HG03045 (cell line): Measurements from ENCODE around the gene LRRC4C.
"Not testable (repeated sequence)": the region's sequence is repeated elsewhere in the genome, so short reads cannot be mapped to it uniquely, and the experiment has no call there.

Source experiments
- ATAC-seq: cut with Tn5 transposase; IDR thresholded peaks from one replicate; pipeline ENCODE4 v1.9.1; 2021; ENCODE audit warnings: mild to moderate bottlenecking, moderate library complexity; ENCODE audit not compliant: unreplicated experiment

LRRC4C gene

DNA sequence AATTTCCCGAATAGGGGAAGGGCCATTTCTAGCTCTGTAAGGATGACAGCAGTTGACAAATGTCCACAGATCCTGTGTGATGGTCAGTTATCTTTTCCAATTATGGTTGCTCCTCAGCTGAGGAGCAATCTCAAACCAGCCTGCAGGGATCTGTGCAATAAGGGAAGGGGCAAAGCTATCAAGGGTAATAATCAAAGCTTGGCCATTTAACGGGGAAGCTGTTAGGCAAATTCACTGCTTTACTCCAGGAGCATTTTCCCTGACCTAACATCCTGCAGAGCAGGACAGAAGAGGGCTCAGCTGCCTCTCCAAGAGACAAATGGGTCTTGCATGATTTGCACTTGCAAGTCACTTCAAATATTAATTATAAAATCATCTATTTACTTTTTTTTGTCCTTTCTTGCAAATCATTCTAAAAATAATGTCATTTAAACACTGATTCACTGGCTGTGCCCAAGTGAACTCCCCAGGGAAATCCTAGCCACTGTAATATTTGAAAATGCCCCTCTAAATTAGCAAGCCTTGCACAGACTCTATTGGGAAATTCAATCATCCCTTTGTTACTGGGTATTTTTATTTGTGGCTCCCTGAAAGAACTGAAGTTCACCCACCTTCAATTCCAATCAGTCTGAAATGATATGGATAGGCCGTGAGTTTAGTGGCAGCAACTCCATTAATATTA, 1256.7 kb downstream of the LRRC4C start:
- ATAC-seq: no peak

DNA sequence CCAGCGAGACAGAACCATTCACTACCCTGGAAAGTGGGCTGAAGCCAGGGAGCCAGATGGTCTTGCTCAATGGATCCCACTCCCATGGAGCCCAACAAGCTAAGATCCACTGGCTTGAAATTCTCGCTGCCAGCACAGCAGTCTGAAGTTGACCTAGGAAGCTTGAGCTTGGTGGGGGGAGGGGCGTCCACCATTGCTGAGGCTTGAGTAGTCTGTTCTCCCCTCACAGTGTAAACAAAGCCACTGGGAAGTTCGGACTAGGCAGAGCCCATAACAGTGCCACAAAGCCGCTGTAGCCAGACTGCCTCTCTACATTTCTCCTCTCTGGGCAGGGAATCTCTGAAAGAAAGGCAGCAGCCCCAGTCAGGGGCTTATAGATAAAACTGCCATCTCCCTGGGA, 1266.9 kb downstream of the LRRC4C start:
- ATAC-seq: not testable (repeated sequence)

DNA sequence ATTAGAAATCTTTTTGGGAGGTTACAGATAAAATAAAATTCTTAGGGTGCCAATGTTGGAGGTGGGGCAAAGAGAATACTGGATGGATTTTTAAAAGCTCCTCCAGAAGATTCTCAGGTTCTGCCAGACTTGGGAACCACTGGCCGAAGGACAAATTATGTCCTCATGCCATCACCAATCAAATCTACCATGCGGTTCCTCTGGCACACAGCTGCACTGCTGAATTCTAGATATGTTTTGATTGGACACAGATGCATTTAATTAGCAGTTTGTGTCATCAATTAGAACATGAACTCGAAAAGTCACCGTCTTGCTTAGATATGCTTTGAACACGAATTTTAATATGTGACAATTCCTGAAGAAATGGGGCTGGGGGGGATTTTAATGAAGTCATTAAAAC, 1269.2 kb downstream of the LRRC4C start:
- ATAC-seq: no peak

DNA sequence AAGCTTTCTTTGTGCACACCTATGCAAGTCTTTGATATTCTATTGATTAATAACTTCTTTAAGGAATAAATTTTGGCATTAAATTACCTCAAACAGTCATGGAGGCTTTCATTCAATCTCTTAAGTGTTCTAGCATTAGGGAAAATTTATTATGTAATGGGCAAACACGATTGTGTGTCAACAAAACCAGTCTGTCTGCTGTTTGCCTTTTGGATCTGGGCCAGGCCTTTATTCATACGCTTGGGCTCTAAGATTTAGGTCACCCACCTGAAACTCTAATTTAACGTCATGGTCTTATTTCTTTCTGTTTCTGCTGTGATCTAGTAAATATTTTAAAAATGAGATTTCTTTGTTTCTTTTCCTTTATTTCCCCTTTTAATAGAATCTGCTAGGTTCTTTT, 1270.6 kb downstream of the LRRC4C start:
- no peak for ATAC-seq

DNA sequence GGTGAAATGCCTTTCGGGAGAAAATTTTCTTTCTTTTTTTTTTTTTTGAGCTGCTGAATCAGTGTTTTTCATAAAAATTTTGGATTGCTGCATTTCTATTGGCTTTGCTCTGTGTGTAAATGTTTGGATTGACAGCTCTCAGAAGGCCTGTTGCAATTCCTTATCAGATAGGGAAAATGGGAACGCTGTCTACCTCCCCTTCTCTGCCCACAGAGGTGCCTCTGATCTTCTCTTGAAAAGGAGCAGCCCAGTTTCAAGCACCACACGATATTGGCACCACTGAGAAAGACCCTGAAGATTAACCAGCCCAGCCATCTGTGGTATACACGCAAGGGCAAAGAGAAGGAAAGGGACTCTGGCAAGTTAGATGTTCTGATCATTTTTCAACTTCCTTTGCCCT, 1272.2 kb downstream of the LRRC4C start:
- no peak for ATAC-seq

DNA sequence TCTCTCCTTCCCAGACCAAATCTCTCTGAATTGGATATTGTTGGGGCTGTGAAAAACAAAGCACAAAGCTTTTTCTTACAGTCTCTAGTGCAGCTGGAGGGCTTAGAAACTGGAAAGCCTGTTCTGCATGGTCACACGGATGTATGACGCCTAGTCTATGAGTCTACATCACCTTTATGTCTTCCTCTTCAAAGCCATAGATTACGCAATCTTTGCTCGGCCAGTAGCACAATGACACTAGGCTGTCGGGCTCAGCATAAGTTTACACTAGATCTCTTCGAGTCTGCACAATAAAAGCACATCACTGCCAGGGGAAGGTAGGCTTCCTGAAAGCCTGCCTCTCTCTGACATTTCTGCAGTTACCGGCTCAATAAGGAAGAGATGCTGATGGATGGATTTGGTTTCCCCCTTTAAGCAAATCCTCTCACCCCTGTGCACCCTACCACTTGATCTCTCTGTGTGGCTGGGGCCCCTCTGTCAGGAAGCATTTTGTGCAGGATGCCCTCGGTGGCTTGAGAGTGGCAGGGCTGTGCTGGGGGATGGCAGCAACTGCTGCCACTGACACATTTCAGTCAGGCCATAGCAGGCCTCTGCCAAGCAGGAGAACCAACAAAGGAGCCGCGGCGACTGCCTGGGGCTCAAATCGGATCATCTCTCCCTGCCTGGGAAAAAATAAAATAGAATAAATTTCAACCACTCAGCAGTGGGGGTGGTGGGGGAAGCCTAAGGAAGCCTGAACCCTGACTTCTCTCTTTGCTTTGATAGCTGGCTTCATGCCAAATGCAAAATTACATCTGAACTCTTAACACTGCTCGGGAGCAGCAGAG, 1272.8 kb downstream of the LRRC4C start:
- no peak for ATAC-seq

DNA sequence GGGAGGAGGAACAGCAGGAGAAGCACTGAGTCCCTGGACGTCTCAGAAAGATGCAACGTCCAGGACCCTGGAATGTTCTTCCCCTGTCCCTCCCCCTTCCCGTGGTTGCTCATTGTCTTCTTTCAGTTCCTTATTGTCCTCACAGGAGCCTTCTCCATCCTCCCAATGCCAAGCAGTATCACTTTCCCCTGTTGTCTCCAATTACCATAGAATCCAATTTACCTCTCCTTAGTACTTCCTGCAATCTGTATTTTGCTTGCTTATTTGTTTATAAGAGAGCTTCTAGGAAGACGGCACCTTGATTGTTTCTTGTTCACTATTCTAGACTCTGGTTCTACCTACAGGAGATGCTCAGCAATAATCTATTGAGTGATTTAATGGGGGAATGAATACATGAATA, 1273.7 kb downstream of the LRRC4C start:
- ATAC-seq: no peak

DNA sequence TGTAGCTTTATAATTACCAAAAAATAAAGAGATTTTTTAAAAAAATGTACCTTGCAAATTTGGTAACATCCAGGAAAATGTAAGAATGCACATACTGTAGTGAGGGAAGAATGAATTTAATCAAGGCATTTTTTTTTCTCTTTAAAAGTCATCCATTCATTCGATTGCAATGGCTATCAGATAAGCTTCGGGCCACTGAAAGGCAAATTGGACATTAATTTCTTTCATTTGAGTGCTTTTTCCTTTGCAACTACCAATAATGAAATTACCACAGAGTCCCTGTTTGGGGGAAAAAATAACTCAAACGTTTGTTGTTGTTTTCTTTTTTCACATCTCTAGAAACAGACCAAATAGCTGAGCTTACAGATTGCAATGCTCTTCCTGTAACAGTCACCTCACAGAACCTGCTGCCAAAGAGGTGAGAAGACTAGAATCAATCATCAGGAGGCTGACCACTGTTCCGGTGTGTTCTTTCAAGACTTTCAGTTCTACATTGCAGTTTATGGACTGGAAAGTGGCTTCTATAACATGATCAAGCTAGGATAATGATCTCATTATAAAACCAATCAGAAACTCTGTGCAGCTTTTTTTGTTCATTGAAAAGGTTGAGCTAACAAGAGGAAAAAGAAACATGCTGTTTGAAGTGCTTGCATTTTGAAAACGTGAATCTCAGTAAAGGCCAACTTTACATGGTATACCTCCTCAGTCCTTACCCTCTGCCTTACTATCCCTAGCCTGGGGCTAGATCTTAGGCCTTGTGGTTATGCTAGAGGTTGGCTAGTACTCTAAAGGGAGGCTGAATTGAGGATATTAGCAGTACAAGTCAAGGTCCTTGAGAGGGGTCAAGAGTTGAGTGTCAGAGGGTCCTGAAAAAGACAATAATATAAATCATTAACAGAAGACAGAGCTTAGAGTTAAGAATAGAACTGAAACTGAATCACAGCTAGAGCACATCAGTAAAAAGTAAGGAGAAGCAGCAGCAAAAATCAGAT, 1276.1 kb downstream of the LRRC4C start:
- peak; percentile 91 for ATAC-seq

DNA sequence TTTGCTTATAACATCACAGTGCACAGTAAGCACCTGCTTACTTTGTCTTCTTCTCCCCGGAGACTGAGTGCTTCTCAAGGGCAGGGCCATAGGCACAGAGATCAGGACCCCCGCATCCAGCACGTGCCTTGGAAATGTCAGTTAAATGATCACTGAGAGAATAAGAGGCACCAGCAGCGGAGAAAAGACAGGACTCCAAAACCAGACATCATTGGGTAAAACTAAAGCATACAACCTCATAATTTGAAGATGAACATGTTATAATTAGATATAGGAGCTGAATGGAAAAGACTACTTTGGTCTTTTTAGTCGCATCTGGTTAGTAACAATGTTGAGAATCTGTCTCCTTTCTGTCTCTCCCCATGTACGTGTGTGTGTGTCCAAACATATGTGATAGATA, 1279.9 kb downstream of the LRRC4C start:
- ATAC-seq: no peak

DNA sequence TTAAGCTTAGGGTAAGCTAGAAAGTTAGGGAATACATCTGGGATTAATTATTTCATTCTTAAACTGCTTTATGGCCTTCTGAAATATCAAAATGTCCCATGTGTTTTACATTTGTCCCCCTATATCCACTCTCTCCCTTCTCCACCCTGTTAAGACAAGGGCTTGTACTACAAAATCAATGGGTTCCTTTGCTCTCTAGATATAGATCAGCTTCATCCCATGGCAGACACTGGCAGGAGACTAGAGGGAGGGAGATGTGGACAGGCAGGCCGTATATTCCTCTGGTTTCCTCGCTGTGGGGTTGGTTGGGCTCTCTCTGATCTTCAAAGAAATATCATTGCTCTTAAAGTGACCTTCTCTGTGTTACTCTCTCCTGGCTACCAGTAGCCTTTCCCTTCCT, 1281.0 kb downstream of the LRRC4C start:
- ATAC-seq: no peak

DNA sequence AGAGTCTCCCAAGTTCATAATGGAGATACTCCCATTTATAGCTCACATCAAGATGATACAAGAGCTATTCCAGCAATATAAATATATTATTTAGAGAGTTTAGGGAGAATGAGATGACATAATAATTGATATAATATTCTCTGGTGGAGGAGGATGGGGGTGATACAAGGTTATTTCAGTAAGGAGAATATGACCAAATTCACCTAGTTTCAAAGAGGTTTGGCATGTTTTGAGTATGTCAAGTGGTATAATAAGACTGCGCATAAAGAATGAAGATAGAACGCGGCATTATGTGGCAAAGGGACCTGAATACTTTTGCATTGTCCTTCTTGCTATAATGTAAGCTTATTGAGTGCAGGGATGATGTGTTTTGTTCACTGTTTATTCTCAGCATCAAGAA, 1283.5 kb downstream of the LRRC4C start:
- ATAC-seq: no peak

DNA sequence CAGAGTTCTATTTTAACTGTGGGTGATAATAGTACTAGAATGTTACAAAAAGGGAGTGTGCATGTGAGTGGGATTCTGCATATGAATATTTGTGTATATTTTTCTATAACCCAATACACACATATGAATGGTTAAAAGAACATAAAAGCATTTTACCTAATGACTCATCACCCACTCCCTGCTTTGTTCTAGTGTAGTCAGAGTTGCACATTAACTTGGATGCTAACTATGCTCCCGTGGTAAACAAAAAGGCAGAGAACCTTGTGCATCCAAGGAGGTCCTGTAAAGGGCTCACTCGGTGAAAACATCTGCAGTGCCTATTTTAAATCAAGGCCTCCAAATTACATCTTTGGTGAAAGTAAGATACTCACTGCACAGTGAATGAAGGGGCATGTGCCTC, 1289.4 kb downstream of the LRRC4C start:
- no peak for ATAC-seq

DNA sequence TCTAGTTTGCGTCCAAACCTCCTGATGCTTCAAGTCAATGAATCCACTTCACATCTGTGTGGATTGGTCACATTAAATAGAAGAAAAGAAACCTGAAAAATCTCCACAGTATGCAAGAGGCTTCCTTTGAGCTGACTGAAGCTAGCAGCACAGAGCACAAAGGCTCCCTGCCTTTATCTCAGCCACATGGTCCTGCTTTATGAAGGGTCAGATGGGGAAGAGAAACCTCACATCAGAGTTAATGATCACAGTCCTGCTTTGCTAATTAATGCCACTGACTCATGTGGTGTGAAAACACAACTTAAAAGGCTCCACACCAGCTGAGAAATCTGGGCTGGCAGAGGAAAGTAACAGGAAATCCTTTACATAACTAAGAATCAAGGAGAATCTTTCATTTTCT, 1291.0 kb downstream of the LRRC4C start:
- peak; percentile 50 for ATAC-seq

DNA sequence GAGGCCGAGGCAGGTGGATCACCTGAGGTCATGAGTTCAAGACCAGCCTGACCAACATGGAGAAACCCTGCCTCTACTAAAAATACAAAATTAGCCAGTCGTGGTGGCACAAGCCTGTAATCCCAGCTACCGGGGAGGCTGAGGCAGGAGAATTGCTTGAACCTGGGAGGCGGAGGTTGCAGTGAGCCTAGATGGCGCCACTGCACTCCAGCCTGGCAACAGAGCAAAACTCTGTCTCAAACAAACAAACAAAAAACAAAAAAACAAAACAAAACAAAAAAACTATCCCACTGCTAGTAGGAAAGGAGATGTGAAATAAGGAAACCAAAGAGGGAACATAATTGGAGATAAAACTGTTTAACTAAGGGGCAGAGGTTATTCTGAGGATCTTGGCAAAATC, 1291.6 kb downstream of the LRRC4C start:
- ATAC-seq: not testable (repeated sequence)

DNA sequence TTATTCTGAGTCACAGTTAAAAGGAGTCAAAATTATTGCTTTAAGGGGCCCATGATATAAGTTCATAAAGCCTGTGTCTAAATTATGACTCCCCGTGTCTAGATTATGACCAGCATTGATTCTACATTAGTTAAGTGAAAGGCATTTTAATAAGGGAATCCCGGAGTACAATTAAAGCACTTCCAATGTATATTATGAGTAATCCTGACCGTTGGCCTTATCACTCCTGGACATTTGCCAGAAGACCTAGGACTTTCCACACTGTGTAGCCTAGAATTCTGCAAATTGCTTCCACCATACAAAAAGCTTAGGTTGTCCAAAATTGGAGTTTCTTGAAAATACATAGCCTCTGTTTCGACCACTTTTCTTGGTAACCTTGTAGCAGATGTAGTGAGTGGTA, 1292.6 kb downstream of the LRRC4C start:
- ATAC-seq: no peak

DNA sequence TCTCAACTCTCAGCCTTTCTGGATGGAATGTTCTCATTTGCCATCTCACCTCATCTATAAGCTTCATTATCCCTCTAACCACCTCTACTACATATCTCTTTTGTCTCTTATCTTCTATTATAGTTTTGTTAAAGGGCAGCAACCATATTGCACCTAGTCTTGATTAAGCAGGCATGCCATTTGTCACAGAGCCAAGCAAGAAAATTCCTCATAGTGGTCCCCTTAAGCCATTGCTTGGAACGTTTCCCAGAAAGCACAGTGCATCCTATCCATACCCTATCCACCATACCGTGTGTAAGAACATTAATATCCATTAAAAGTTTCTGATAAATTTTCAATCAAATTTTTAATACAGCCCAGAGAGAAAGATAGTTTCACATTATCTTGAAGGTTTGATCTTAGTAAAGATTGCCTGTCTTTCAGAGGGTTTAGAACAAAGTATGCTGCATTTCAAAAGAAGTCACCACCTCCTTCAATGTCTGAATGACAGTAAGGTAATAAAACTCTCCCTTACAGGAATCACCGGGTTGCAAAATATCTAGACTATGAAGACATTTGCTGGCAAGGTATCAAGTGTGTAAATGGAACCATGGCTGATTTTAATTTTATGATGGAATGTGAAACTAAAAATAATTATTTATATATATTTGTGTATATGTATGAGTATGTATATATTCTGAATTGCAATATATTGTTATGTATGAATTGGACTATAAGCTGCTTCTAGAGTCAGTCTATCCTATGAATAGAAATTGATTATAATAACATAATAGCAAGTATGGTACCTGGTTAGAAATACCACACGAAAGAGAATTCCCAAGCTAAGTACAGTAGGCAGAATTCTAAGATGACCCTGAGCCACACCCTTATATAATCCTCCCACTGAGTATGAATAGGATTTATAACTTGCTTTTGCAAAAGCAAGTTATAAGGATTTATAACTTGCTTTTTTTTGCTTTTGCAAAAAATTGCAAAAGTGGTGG, 1296.3 kb downstream of the LRRC4C start:
- no peak for ATAC-seq

DNA sequence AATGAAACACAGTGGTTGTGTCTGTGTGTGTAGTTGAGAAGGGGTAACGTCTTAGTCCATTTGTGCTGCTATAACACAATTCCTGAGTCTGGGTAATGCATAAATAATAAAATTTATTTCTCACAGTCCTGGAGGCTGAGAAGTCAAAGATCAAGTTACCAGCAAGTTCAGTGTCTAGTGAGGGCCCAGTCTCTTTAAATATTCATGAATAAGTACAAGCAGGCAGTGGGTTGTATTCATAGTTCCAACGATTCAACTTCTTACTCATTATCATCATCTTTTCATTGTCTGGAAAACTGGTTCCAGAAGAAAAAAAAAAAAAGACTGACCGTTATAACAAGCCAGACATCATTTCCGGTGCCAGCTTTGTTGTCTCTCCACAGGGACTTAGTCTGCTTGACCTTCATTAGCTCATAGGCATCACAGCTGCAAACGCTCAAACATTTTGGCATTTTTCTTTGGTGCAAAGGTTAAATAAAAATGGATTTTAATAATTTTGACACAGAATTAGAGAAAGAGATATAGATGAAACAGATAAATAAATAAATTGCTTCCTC, 1297.5 kb downstream of the LRRC4C start:
- no peak for ATAC-seq

DNA sequence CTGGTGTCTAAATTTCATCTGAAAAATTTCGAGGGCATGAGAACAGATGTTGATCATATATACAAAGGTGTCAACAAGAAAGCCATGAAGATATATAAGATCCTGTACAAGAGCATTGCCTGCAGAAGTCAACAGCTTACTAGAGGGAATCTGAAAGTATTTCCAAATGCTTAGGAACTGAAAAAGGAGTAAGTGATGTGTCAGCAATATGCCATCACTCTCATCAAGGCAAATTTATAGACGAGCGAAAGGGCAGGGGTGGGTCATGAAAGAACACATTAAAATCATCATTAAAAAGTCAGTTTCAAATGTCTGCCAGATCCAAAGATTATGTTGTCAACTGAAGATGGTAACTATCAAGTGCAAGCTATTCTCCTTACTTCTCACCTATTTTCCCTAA, 1299.0 kb downstream of the LRRC4C start:
- ATAC-seq: no peak

DNA sequence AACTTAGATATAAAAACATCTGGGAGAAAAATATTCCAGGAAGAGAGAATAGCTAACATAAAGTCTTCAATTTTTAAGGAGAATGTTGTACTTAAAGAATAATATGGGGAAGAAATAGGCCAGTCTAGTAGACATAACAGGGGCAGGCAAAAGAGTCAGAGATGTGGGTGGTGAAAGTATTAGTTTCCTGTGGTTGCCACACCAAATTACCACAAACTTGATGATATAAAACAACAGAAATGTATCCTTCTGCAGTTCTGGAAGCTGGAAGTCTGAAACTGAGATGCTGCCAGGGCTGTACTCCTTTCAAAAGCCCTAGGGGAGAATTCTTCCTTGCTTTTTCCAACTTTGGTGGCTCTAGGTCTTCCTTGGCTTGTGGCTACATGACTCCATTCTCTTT, 1309.7 kb downstream of the LRRC4C start:
- no peak for ATAC-seq

DNA sequence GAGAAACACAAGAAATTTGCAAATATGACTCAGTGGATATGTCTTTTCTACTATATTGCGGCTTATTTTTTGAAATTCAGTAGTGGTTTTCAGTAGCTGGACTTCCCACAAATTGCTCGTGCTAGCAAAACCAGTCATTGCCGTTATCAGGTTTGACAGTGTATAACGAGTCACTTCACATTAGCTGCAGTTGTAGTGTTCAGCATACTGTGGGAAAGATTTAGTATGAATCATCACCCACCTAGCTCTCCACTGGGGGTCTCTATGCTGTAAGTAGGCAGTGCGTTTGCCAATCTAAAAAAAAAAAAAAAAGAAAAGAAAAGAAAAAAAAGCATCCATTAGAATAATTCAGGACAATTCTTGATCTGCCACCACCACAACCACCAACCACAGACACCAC, 1318.9 kb downstream of the LRRC4C start:
- ATAC-seq: no peak
